GM12801 (cell line): ENCODE measurements around the gene MASP1.

Experiments used
- TF ChIP-seq, protein P1 (sequence below): IDR thresholded peaks from one replicate; pipeline ENCODE4 v1.5.1; 2011; ENCODE audit warnings: control low read depth; ENCODE audit not compliant: insufficient read length; ENCODE audit errors: extremely low read depth

Gene MASP1

DNA sequence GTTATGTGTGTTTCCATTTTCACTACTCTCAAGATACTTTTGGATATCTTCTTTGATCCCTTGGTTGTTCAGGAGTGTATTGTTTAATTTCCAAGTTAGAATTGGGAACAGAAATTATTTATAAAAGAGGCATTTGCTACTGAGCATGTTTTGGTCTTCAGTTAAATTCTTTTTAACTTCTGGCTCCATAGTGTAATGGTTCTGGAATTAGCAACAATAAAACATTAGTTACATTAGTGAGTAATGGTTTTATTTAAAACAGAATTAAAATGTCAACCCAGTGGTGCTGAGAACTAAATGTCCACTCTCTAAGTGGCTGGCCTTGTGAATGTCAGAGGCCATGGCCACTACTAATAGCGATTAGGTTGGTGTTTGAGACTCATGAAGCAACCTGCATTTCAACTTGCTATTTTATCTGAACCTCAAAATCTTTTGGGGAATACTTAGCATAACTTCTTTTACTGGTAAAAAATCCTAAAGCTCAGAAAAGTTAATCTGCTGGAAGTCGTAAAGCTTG is 19.5 kb upstream of the MASP1 start:
- TF ChIP-seq, protein P1, sequence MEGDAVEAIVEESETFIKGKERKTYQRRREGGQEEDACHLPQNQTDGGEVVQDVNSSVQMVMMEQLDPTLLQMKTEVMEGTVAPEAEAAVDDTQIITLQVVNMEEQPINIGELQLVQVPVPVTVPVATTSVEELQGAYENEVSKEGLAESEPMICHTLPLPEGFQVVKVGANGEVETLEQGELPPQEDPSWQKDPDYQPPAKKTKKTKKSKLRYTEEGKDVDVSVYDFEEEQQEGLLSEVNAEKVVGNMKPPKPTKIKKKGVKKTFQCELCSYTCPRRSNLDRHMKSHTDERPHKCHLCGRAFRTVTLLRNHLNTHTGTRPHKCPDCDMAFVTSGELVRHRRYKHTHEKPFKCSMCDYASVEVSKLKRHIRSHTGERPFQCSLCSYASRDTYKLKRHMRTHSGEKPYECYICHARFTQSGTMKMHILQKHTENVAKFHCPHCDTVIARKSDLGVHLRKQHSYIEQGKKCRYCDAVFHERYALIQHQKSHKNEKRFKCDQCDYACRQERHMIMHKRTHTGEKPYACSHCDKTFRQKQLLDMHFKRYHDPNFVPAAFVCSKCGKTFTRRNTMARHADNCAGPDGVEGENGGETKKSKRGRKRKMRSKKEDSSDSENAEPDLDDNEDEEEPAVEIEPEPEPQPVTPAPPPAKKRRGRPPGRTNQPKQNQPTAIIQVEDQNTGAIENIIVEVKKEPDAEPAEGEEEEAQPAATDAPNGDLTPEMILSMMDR = no peak

DNA sequence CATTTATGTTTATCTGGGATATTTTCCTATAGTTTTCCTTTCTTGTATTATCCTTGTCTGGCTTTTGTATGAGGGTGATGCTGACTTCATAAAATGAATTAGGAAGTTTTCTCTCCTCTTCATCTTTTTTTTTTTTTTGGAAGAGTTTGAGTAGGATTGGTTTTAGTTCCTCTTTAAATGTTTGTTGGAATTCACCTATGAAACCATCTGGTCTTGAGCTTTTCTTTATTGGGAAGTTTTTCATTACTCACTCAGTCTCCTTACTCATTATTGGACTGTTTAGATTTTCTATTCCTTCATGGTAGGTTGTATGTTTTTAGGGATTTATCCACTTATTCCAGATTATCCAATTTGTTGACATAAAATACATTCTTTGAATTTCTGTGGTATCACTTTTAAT is 18.7 kb upstream of the MASP1 start:
- TF ChIP-seq, protein P1 = no peak

DNA sequence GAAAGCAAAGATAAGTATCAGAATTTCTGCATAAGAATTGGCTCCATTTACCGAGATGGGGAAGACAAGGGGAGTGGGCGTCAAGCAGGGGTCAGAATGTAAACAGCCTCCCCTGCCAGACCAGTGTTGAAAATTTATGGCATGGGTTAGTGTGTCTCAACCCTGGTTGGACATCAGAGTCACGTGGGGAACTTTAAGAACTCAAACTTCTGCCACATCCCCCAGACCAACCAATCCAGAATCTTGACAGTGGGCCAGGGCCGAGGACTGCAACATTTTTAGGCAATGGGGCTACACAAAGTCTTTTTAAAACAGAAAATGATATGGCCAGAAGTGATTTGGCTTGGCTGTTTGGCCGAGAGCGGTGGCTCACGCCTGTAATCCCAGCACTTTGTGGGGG is 14.3 kb upstream of the MASP1 start:
- TF ChIP-seq, protein P1 = no peak

DNA sequence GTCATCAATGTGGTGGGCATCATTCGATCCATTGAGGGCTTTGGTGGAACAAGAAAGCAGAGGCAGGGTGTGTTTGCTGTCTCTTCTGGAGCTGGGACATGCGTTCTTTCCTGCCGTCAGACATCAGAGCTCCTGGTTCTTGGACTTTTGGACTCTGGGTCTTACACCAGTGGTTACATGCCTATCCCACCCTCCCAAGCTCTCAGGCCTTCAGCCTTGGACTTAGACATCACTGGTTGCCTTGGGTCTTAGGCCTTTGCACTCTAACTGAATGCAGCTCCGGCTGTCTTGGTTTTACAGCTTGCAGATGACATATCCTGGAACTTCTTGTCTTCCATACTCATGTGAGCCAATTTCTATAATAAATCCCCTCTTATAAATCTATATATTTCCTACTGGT is 8.1 kb upstream of the MASP1 start:
- TF ChIP-seq, protein P1 = no peak

DNA sequence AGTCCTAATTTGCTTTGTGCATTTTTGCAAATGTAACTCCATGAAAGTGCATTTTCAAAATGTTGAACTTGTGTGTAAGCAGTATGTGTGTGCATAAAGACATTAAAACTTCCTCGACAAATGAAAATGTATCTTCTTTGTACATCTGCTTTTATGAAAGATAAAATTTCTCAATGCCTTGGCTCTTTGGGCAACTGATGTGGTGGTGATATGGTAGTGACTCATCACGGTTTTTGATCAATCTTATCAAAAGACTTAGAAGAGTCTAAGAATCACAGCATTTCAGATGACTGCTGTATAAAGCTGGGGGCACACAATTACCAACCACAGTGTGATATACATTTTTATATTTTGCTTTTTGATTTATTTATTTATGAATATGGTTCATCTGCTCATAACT is 5.4 kb upstream of the MASP1 start:
- TF ChIP-seq, protein P1 = no peak

DNA sequence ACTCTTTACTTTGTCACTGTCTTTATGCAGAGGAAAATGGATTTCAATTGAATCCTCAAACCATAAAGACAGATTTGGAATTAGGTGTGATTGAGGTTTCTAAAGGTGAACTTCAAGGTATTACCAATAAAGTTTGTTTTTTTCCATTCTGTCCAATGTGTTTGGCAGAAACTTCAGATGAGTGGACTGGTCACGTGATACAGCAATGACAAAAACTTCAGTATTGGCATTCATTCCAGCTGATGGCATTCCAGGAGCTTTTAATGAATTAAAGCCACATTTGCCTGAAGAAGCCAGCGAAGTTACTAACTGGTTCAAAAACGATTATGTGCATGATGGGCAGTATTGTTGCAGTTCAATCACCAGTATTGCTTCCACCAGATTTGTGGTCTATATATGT is 4.5 kb upstream of the MASP1 start:
- TF ChIP-seq, protein P1 = no peak

DNA sequence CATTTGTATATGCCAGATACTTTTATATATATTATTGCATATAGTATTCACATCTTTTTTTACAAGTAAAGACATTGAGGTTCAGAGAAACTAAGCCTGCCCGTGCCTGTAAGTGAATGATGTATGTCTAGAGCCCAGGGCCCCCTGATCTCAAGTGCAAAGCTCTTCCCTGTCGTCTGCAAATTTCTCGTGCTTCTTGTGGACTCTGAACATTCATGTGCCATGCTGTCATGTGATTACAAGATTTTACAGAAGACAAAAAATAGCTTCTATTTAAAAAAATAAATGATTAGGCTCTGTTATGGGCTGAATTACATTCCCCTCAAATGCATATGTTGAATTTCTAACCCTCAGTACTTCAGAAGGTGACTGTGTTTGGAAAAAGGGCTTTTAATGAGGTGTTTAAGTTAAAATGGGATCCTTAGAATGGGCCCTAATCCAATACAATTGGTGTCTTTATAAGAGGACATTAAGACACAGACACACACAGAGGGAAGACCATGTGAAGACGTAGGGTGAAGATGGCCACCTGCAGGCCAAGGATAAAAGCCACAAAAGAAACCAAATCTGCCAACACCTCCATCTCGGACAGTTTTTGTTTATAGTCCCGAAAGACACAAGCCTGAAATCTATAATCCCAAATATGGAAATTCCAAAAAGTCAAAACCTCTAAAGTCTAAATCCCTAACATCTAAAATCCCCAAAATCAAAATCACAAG is 3.9 kb upstream of the MASP1 start:
- TF ChIP-seq, protein P1 = no peak
